NOMO-1 treated with DMSO at 0.1 percent for 48 hours (cell line): Measurements from ENCODE around the gene SRPRB.

Source experiments
- DNase-seq: peaks from one replicate; lab custom pipeline; 2025; ENCODE audit not compliant: unreplicated experiment; lab: John Stamatoyannopoulos, UW

SRPRB gene

DNA sequence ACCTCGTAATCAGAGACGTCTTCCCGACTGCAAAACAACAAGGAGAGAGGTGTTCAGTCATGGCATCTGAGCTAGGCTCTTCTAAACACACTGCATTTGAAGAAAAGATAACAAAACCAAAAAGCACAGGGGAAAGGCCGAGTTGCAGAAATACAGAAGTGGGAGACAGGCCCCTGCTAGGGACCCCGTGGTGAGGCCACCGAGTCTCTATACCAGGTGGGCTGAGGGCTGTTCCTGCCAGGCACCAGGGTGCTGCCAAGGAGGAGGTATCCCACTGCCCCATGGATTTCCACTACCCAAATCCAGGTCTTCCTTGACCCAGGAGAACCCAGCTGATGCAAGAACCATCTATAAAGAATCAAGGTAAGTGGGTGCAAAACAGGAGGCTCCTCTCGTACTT is 59.0 kb downstream of the SRPRB start:
- DNase-seq: no peak

- no peak for DNase-seq
Observed at GRCh38 chr3:133865136-133865855, 59.7 kb downstream of the SRPRB start.

DNA sequence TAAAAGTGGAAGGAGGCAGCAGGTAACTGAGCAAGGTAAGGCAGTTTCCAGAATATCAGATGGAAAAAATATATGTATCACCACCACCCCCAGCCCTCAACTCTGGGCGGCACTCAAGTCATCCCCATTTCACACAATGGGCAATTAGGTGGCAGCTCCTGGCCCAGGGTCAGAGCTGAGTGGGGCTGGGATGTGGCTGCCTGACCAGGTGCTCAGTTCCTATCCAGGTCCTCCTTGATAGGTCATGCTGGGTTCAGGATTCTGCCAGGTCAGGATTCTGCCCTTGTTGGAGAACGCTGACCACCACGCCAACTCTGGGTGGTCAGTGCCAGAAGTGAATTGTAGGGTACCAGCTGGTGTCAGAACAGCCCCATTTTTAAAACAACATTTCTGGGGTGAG is 60.5 kb downstream of the SRPRB start:
- DNase-seq: no peak

- DNase-seq: no peak
Observed at GRCh38 chr3:133868186-133868585, 62.6 kb downstream of the SRPRB start.

DNA sequence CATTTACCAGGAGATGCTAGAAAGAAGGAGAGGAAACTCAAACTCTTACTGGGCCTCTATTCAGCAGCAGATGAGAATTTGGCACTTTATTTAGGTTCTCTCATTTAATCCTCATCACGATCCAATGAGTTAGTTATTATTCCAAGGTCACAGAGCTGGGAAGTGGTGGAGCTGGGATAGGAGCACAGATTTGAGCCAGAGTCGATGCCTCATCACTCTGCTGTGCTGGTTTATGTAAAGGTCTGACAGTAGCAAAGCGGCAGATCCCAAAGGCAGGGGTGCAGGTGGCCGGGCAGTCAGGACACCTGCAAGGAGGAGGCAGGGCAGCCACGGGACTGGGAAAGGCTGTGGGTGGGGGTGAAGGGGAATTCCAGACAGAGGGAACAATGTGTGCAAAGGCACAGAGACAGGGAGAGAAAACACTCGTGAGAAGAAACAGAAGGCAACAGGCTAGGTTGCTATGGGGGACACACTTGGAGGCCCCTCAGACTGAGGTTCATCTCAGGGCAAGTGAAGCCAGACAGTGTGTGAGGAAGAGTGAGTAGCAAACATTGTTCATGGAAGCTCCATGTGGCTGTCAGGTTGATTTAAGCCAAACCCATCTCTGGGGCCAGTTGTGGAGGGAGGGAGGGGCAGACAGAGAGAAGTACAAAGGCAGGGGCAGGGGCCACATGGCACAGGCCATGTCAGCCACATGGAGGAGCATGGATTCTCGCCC is 63.3 kb downstream of the SRPRB start:
- no peak for DNase-seq

DNA sequence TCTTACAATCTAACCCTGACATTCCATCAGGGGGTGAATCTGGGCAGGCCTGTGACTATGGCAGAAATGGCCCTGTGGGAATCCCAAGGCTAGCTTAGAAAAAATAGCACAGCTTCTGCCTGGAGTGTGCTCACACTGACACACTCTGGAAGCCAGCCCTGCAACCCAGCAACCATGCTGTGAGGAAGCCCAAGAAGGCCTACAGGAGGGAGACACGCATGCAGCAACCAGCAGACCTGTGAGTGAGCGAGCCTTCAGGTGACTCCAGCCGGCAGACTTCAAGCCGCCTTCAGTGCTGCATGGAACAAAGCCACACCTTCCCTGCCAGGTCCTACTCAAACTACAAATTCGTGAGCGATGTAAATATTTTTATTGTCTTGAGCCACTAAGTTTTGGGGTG is 64.0 kb downstream of the SRPRB start:
- DNase-seq: no peak

DNA sequence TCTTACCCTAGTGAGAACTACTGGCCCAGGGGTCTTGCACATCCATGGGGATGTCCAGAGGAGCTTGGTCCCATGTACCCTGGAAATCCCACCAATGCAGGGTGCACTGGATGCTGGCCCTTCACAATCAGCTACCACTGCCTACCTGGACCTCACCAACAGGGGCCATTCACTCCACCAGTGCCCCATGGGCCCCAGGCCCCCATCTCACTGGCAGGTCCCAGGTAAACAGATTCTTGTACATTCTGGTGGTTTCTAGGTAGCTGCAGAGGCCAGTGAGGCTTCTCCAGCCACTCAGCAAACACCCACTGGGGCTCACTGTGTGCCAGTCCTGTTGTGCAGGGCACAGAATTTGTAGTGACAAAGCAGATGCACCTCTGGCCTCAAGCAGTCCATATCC is 65.2 kb downstream of the SRPRB start:
- DNase-seq: no peak
